Measurements from ENCODE around the gene MICAL3.
"Not testable (repeated sequence)": the region's sequence is repeated elsewhere in the genome, so short reads cannot be mapped to it uniquely, and the experiment has no call there.

Gene MICAL3

GRCh38 chr22:17893900-17894535 lies 130.3 kb downstream of the MICAL3 start:
- in situ Hi-C loops (cut with HindIII; ENCODE audit: low sequenced_read_pairs) = no loop called here

- in situ Hi-C loops (cut with HindIII; ENCODE audit: low sequenced_read_pairs) = no loop called here
Observed at GRCh38 chr22:17892376-17892775, 132.0 kb downstream of the MICAL3 start.

- in situ Hi-C loops (cut with HindIII; ENCODE audit: low sequenced_read_pairs) = no loop called here
Observed at GRCh38 chr22:17891481-17892167, 132.7 kb downstream of the MICAL3 start.

- in situ Hi-C loops (cut with HindIII; ENCODE audit: low sequenced_read_pairs) = no loop called here
Observed at GRCh38 chr22:17890892-17891291, 133.5 kb downstream of the MICAL3 start.

GRCh38 chr22:17890245-17890671 lies 134.1 kb downstream of the MICAL3 start:
- in situ Hi-C loops (cut with HindIII; ENCODE audit: low sequenced_read_pairs) = no loop called here

- in situ Hi-C loops (cut with HindIII; ENCODE audit: low sequenced_read_pairs) = no loop called here
Observed at GRCh38 chr22:17888855-17889254, 135.5 kb downstream of the MICAL3 start.

GRCh38 chr22:17888439-17888838 lies 135.9 kb downstream of the MICAL3 start:
- in situ Hi-C loops (cut with HindIII; ENCODE audit: low sequenced_read_pairs) = no loop called here

GRCh38 chr22:17884893-17885292 lies 139.5 kb downstream of the MICAL3 start:
- in situ Hi-C loops (cut with HindIII; ENCODE audit: low sequenced_read_pairs) = no loop called here

GRCh38 chr22:17884084-17884483 lies 140.3 kb downstream of the MICAL3 start:
- in situ Hi-C loops (cut with HindIII; ENCODE audit: low sequenced_read_pairs) = no loop called here

- in situ Hi-C loops (cut with HindIII; ENCODE audit: low sequenced_read_pairs) = no loop called here
Observed at GRCh38 chr22:17883356-17883755, 141.0 kb downstream of the MICAL3 start.

GRCh38 chr22:17882727-17883126 lies 141.6 kb downstream of the MICAL3 start:
- in situ Hi-C loops (cut with HindIII; ENCODE audit: low sequenced_read_pairs) = no loop called here

GRCh38 chr22:17882162-17882561 lies 142.2 kb downstream of the MICAL3 start:
- in situ Hi-C loops (cut with HindIII; ENCODE audit: low sequenced_read_pairs) = no loop called here

- in situ Hi-C loops (cut with HindIII; ENCODE audit: low sequenced_read_pairs) = no loop called here
Observed at GRCh38 chr22:17881366-17881765, 143.0 kb downstream of the MICAL3 start.

GRCh38 chr22:17880468-17880867 lies 143.9 kb downstream of the MICAL3 start:
- in situ Hi-C loops (cut with HindIII; ENCODE audit: low sequenced_read_pairs) = no loop called here

- in situ Hi-C loops (cut with HindIII; ENCODE audit: low sequenced_read_pairs) = no loop called here
Observed at GRCh38 chr22:17880020-17880419, 144.3 kb downstream of the MICAL3 start.

GRCh38 chr22:17878941-17879340 lies 145.4 kb downstream of the MICAL3 start:
- in situ Hi-C loops (cut with HindIII; ENCODE audit: low sequenced_read_pairs) = no loop called here

GRCh38 chr22:17878186-17878694 lies 146.1 kb downstream of the MICAL3 start:
- in situ Hi-C loops (cut with HindIII; ENCODE audit: low sequenced_read_pairs) = no loop called here

GRCh38 chr22:17876878-17877855 lies 147.2 kb downstream of the MICAL3 start:
- in situ Hi-C loops (cut with HindIII; ENCODE audit: low sequenced_read_pairs) = not testable (repeated sequence)

- in situ Hi-C loops (cut with HindIII; ENCODE audit: low sequenced_read_pairs) = no loop called here
Observed at GRCh38 chr22:17876306-17876831, 148.0 kb downstream of the MICAL3 start.

GRCh38 chr22:17875631-17876030 lies 148.7 kb downstream of the MICAL3 start:
- in situ Hi-C loops (cut with HindIII; ENCODE audit: low sequenced_read_pairs) = no loop called here

- in situ Hi-C loops (cut with HindIII; ENCODE audit: low sequenced_read_pairs) = no loop called here
Observed at GRCh38 chr22:17875156-17875555, 149.2 kb downstream of the MICAL3 start.
